ACHN (cell line): ENCODE results near the gene NKX2-3.

Experiments used
- DNase-seq: peaks from one replicate; pipeline ENCODE4 v3.0.0-alpha.2; 2015
- in situ Hi-C: cut with HindIII; loops from 2 replicates; pipeline ENCODE4 v1.10.0; 2017; ENCODE audit warnings: low sequenced_read_pairs, low pct_ligation_motif_present, low pct_unique_long_range_greater_than_20kb

Gene NKX2-3

GRCh38 chr10:99562631-99563030, 29.9 kb downstream of the NKX2-3 start:
- no peak for DNase-seq
- in situ Hi-C loops = no loop called here

- in situ Hi-C loops = no loop called here
- DNase-seq = no peak
Measured at GRCh38 chr10:99564361-99564760, 31.6 kb downstream of the NKX2-3 start.

GRCh38 chr10:99565166-99565565, 32.4 kb downstream of the NKX2-3 start:
- in situ Hi-C loops = no loop called here
- no peak for DNase-seq

DNA sequence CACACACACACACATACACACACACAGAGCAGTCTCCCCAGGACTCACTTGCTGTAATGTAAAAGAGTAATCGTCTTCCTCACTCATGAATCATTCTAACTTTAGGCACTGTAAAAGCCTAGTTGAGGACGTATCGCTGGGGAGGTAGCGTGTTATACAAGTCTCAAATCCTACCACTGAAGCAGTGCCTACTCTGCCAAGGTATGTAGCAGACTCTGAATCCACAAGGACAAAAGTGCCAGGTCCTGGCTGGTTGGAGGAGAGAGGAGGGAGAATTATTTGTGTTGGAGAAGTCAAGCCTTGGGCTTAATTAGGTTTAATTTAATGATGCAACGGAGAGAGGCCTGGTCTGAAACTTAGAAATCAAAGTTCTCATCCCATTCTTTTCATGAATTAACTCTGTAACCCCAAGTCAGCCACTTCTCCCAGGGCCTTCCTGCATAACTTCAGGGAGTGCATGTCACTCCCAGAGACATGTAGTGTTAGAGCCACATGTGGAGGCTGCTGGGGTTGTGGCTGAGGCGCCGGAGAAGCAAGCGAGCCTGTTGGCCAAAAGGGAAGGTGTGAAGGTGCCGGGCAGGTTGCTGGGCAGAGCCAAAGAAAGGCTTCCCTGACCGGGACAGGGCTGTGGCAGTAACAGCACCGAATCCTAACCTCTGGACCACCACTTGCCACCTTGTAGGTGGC, 36.7 kb downstream of the NKX2-3 start:
- no peak for DNase-seq
- in situ Hi-C loops = no loop called here

DNA sequence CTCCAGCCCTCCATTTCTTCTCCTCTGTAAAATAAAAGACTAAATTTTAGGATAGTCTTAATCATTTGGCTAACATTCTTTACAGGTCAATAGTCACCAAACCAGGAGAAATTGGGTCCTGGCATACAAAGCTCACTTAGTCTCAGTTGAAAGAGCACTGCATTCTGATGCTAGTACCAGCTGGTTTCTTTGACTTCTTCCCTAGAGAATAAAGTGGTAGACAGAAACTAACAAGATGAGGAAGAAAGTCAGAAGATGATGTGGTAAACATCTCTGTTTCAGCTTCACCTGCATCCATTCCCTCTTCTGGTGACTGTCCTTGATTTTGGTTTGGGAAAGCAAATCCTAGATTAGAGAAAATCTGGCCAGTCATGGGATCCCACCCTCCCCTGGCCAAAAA, 37.2 kb downstream of the NKX2-3 start:
- DNase-seq = no peak
- in situ Hi-C loops = no loop called here

DNA sequence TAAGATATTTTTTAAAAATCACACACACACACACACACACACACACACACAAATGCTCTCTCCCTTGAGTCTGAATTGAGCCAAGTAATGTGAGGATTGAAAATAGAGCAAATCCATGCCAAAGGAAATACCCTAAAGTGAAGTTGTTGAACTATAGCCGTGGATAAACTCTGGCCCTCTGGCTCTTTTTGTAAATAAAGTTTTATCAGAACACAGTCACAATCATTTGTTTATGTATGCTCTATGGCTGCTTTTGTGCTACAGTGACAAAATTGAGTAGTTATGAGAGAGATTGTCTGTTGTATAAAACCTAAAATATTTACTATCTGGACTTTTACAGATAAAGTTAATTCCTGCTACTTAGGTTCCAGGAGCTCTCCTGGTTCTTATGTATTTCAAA, 39.1 kb downstream of the NKX2-3 start:
- no peak for DNase-seq
- in situ Hi-C loops = no loop called here

- DNase-seq = no peak
- in situ Hi-C loops = no loop called here
Measured at GRCh38 chr10:99573790-99574189, 41.0 kb downstream of the NKX2-3 start.

GRCh38 chr10:99579971-99580370, 47.2 kb downstream of the NKX2-3 start:
- DNase-seq = no peak
- in situ Hi-C loops = no loop called here

GRCh38 chr10:99582255-99582770, 49.6 kb downstream of the NKX2-3 start:
- DNase-seq = no peak
- in situ Hi-C loops = no loop called here

DNA sequence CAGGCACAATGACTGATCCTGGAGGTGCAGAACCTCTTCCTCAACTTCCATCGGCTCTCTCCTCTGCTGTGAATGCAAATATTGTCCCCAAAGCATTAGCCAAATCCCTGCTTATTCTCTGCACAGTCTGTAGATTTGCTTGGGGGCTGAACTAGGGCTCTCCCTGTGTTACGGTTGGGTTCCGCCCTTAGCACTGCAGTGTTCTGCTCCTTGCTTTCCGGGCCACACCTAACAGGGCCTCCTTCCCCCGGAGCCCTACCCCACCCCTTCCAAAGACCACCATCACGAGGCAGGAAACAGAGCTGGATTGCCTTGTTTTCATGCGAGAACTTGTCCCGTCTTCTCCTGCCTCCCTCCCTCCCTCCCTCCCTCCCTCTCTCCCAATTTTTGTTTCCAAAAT, 50.9 kb downstream of the NKX2-3 start:
- in situ Hi-C loops = no loop called here
- DNase-seq = no peak
